ENCODE measurements around the gene TMEM14A.
"Not testable (repeated sequence)": the region's sequence is repeated elsewhere in the genome, so short reads cannot be mapped to it uniquely, and the experiment has no call there.

The TMEM14A gene

GRCh38 chr6:52675372-52675771, 4.5 kb downstream of the TMEM14A start:
- H3K4ac ChIP-seq (ENCODE audit: low read length), result no peak overlapping the region
- H3K79me1 ChIP-seq (ENCODE audit: low read depth, low read length), result no peaks in the 10 kb centered on the region
- no peak overlapping the region for H2BK12ac ChIP-seq (ENCODE audit: low read length)
- no peak overlapping the region for H4K91ac ChIP-seq (ENCODE audit: low read depth, low read length, poor library complexity)
- peaks cover 0 to 3% (median 0%) of the 10 kb centered on the region in 3 experiments for H3K27me3 ChIP-seq (ENCODE audit: control insufficient read depth in 3 of 3, insufficient read depth in 3 of 3, low read depth in 1 of 3, low read length in 3 of 3)
- no peak overlapping the region for H2BK120ac ChIP-seq (ENCODE audit: low read depth, low read length)
- WGBS, 2 donors (ENCODE audit: extremely low coverage in 2 of 2, insufficient read length in 2 of 2, insufficient replicate concordance in 1 of 2), result no CpG with 5 or more reads among the region's 1 CpG
- H2AFZ ChIP-seq (ENCODE audit: low read length), result no peak overlapping the region
- no peak overlapping the region for H2BK15ac ChIP-seq (ENCODE audit: low read length)
- no peak overlapping the region for H3K18ac ChIP-seq (ENCODE audit: low read length)
- H3K9me3 ChIP-seq (replicated peaks in 1 of 2; ENCODE audit: control insufficient read depth in 2 of 2, insufficient read depth in 1 of 2, low read depth in 1 of 2, low read length in 2 of 2), result no peaks in the 10 kb centered on the region
- no peak for DNase-seq (ENCODE audit: low spot score)
- no peak overlapping the region for H3K4me2 ChIP-seq (ENCODE audit: insufficient read depth, low read length, poor library complexity, severe bottlenecking)
- H2AK5ac ChIP-seq (ENCODE audit: low read depth, low read length), result no peak overlapping the region
- H3K14ac ChIP-seq (ENCODE audit: low read length), result peak overlapping the region; percentile 15
- no peak overlapping the region for H3K27ac ChIP-seq (replicated peaks; ENCODE audit: low read length)
- H3K36me3 ChIP-seq (replicated peaks in 1 of 2; ENCODE audit: control insufficient read depth in 2 of 2, insufficient read depth in 2 of 2, low read length in 2 of 2), result peaks cover 0 to 3% of the 10 kb centered on the region in 2 donors
- H3K9ac ChIP-seq (ENCODE audit: low read depth, low read length, poor library complexity), result no peak overlapping the region
- no peak overlapping the region for H2BK5ac ChIP-seq (ENCODE audit: low read length)
- no peak overlapping the region for H4K8ac ChIP-seq (ENCODE audit: low read depth, low read length)
- no peak overlapping the region for H3K23ac ChIP-seq (ENCODE audit: low read depth, low read length, poor library complexity)
- H3K4me1 ChIP-seq (ENCODE audit: control insufficient read depth in 2 of 2, insufficient read depth in 1 of 2, low read depth in 1 of 2, low read length in 2 of 2), result peaks cover 7 to 10% of the 10 kb centered on the region in 2 donors
- H3K4me3 ChIP-seq (ENCODE audit: low read length in 2 of 2), result no peak overlapping the region

- not testable (repeated sequence) for H2BK120ac ChIP-seq (ENCODE audit: low read depth, low read length); H3K9ac ChIP-seq (ENCODE audit: low read depth, low read length, poor library complexity); H3K18ac ChIP-seq (ENCODE audit: low read length); H3K4ac ChIP-seq (ENCODE audit: low read length); H2BK12ac ChIP-seq (ENCODE audit: low read length); H3K79me1 ChIP-seq (ENCODE audit: low read depth, low read length); H3K27ac ChIP-seq (replicated peaks; ENCODE audit: low read length); H4K8ac ChIP-seq (ENCODE audit: low read depth, low read length); H3K23ac ChIP-seq (ENCODE audit: low read depth, low read length, poor library complexity); H2BK15ac ChIP-seq (ENCODE audit: low read length); DNase-seq (ENCODE audit: low spot score); H3K14ac ChIP-seq (ENCODE audit: low read length); H3K9me3 ChIP-seq (replicated peaks in 1 of 2; ENCODE audit: control insufficient read depth in 2 of 2, insufficient read depth in 1 of 2, low read depth in 1 of 2, low read length in 2 of 2); H3K36me3 ChIP-seq (replicated peaks in 1 of 2; ENCODE audit: control insufficient read depth in 2 of 2, insufficient read depth in 2 of 2, low read length in 2 of 2); H3K4me2 ChIP-seq (ENCODE audit: insufficient read depth, low read length, poor library complexity, severe bottlenecking); H2AFZ ChIP-seq (ENCODE audit: low read length); H2BK5ac ChIP-seq (ENCODE audit: low read length); H3K4me3 ChIP-seq (ENCODE audit: low read length in 2 of 2); H4K91ac ChIP-seq (ENCODE audit: low read depth, low read length, poor library complexity); H3K27me3 ChIP-seq (ENCODE audit: control insufficient read depth in 3 of 3, insufficient read depth in 3 of 3, low read depth in 1 of 3, low read length in 3 of 3); H3K4me1 ChIP-seq (ENCODE audit: control insufficient read depth in 2 of 2, insufficient read depth in 1 of 2, low read depth in 1 of 2, low read length in 2 of 2); H2AK5ac ChIP-seq (ENCODE audit: low read depth, low read length)
- WGBS, 2 donors (ENCODE audit: extremely low coverage in 2 of 2, insufficient read length in 2 of 2, insufficient replicate concordance in 1 of 2), result no CpG with 5 or more reads among the region's 8 CpGs
Measured at GRCh38 chr6:52676631-52677030, 5.7 kb downstream of the TMEM14A start.

DNA sequence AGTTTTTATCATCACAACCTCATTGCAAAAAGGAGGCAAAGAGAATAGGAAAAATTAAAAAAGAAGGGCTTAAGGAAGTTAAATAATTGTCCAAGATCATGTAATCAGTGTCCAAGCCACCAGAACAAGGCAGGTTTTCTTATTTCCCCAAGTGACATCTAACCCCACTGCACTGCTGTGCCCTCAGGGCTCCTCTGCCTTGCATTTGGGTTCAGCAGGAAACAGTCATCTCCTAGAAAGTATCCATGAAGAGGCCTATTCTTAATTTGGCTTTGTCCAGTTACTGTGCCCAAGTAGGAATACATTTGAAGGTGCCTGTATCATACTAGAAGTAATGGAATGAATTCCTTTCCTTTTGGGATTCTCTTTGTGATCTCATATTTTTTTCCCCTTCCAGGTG, 10.5 kb downstream of the TMEM14A start:
- H3K4ac ChIP-seq (ENCODE audit: low read length), result no peak overlapping the region
- no peak overlapping the region for H2BK12ac ChIP-seq (ENCODE audit: low read length)
- H2BK120ac ChIP-seq (ENCODE audit: low read depth, low read length), result no peak overlapping the region
- H2AK5ac ChIP-seq (ENCODE audit: low read depth, low read length), result no peak overlapping the region
- H2BK15ac ChIP-seq (ENCODE audit: low read length), result no peak overlapping the region
- no peak overlapping the region for H3K18ac ChIP-seq (ENCODE audit: low read length)
- H3K9me3 ChIP-seq (replicated peaks in 1 of 2; ENCODE audit: control insufficient read depth in 2 of 2, insufficient read depth in 1 of 2, low read depth in 1 of 2, low read length in 2 of 2), result no peaks in the 10 kb centered on the region
- H3K27ac ChIP-seq (replicated peaks; ENCODE audit: low read length), result no peak overlapping the region
- H3K9ac ChIP-seq (ENCODE audit: low read depth, low read length, poor library complexity), result no peak overlapping the region
- H3K79me1 ChIP-seq (ENCODE audit: low read depth, low read length), result no peaks in the 10 kb centered on the region
- H4K8ac ChIP-seq (ENCODE audit: low read depth, low read length), result no peak overlapping the region
- peaks cover 0 to 11% of the 10 kb centered on the region in 2 donors for H3K36me3 ChIP-seq (replicated peaks in 1 of 2; ENCODE audit: control insufficient read depth in 2 of 2, insufficient read depth in 2 of 2, low read length in 2 of 2)
- no peaks in the 10 kb centered on the region for H3K27me3 ChIP-seq (ENCODE audit: control insufficient read depth in 3 of 3, insufficient read depth in 3 of 3, low read depth in 1 of 3, low read length in 3 of 3)
- no peak overlapping the region for H3K23ac ChIP-seq (ENCODE audit: low read depth, low read length, poor library complexity)
- no peak overlapping the region for H2AFZ ChIP-seq (ENCODE audit: low read length)
- no peak overlapping the region for H4K91ac ChIP-seq (ENCODE audit: low read depth, low read length, poor library complexity)
- H3K4me3 ChIP-seq (ENCODE audit: low read length in 2 of 2), result no peak overlapping the region
- DNase-seq (ENCODE audit: low spot score), result no peak
- H3K4me1 ChIP-seq (ENCODE audit: control insufficient read depth in 2 of 2, insufficient read depth in 1 of 2, low read depth in 1 of 2, low read length in 2 of 2), result no peaks in the 10 kb centered on the region
- no peak overlapping the region for H2BK5ac ChIP-seq (ENCODE audit: low read length)
- H3K4me2 ChIP-seq (ENCODE audit: insufficient read depth, low read length, poor library complexity, severe bottlenecking), result no peak overlapping the region
- H3K14ac ChIP-seq (ENCODE audit: low read length), result no peak overlapping the region

DNA sequence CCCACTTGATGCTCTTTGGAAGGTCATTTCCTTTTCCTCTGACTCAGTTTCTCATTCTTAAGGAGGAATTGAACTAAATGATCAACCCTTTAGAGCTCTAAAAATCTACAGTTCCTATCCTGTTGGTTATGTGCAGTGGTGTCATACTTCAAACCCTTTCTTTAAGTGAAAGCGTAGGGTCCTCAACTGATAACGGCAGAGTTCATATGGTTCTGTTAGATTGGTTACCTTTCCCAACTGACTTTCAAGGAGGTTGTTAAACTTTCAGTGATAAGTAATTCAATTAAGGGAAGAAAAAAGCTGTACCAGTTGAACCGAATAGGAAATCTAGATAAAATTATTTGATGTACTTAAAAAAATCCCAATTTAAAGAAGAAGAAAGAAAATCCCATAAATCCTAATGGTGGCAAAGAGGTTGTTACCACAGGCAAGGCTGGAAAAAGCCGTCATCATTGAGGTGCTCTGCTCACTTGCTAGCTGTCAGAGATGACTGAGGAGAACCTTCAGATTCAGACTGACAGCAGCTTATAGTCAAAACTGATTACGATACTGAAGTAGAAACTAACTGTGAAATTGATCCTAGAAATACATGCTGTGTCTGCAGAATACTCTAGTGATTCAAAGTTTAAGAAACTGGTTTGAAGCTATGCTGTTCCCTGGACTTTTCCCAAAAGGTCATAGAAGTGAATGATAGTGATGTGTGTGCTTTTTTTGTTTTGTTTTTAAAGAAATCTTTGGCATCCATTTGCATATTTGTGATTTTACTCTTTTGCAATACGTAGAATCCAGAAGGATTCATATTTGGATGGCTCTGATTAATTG, 16.2 kb downstream of the TMEM14A start:
- H2BK12ac ChIP-seq (ENCODE audit: low read length), result no peak overlapping the region
- peaks cover 0 to 7% of the 10 kb centered on the region in 2 donors for H3K36me3 ChIP-seq (replicated peaks in 1 of 2; ENCODE audit: control insufficient read depth in 2 of 2, insufficient read depth in 2 of 2, low read length in 2 of 2)
- DNase-seq (ENCODE audit: low spot score), result no peak
- H2AK5ac ChIP-seq (ENCODE audit: low read depth, low read length), result no peak overlapping the region
- no peak overlapping the region for H2BK120ac ChIP-seq (ENCODE audit: low read depth, low read length)
- no peak overlapping the region for H4K8ac ChIP-seq (ENCODE audit: low read depth, low read length)
- WGBS, 2 donors (ENCODE audit: extremely low coverage in 2 of 2, insufficient read length in 2 of 2, insufficient replicate concordance in 1 of 2), result no CpG with 5 or more reads among the region's 6 CpGs
- no peak overlapping the region for H4K91ac ChIP-seq (ENCODE audit: low read depth, low read length, poor library complexity)
- H2BK5ac ChIP-seq (ENCODE audit: low read length), result no peak overlapping the region
- H3K9me3 ChIP-seq (replicated peaks in 1 of 2; ENCODE audit: control insufficient read depth in 2 of 2, insufficient read depth in 1 of 2, low read depth in 1 of 2, low read length in 2 of 2), result no peaks in the 10 kb centered on the region
- no peak overlapping the region for H3K4ac ChIP-seq (ENCODE audit: low read length)
- H3K9ac ChIP-seq (ENCODE audit: low read depth, low read length, poor library complexity), result no peak overlapping the region
- H3K14ac ChIP-seq (ENCODE audit: low read length), result no peak overlapping the region
- H3K4me1 ChIP-seq (ENCODE audit: control insufficient read depth in 2 of 2, insufficient read depth in 1 of 2, low read depth in 1 of 2, low read length in 2 of 2), result no peaks in the 10 kb centered on the region
- H2AFZ ChIP-seq (ENCODE audit: low read length), result no peak overlapping the region
- no peak overlapping the region for H3K4me2 ChIP-seq (ENCODE audit: insufficient read depth, low read length, poor library complexity, severe bottlenecking)
- no peak overlapping the region for H3K23ac ChIP-seq (ENCODE audit: low read depth, low read length, poor library complexity)
- no peak overlapping the region for H3K4me3 ChIP-seq (ENCODE audit: low read length in 2 of 2)
- H3K18ac ChIP-seq (ENCODE audit: low read length), result no peak overlapping the region
- H3K79me1 ChIP-seq (ENCODE audit: low read depth, low read length), result no peaks in the 10 kb centered on the region
- H3K27ac ChIP-seq (replicated peaks; ENCODE audit: low read length), result no peak overlapping the region
- H3K27me3 ChIP-seq (ENCODE audit: control insufficient read depth in 3 of 3, insufficient read depth in 3 of 3, low read depth in 1 of 3, low read length in 3 of 3), result no peaks in the 10 kb centered on the region
- H2BK15ac ChIP-seq (ENCODE audit: low read length), result no peak overlapping the region

All from neuronal stem cell (in vitro differentiated cells).